Measurements from ENCODE around the gene VPS51. TPM values are rescaled to one million over a fixed set of nuclear protein-coding genes. Genes with fewer than 3 reads are reported as not detected.

Gene VPS51
- total and polyA plus RNA-seq, 9 of the 15 experiments (the other 6 are each of a cell fraction or from before 2014, with no cell fraction given), result 1.8 to 143 (median 46.8) TPM

- TF ChIP-seq TOE1 (IDR thresholded peaks at IDR 0.05; ENCODE audit: borderline replicate concordance) (0 out of 2 replicates have a peak, but pooled peaks have one; percentile 35), TOE1 (CRISPR knock-in tag; IDR thresholded peaks at IDR 0.05; ENCODE audit: borderline replicate concordance, low read depth) (no peak), ID3 (CRISPR knock-in tag; IDR thresholded peaks at IDR 0.05) (no peak), ID3 (tag; IDR thresholded peaks at IDR 0.05) (no peak), ARNT (IDR thresholded peaks at IDR 0.05) (0 out of 4 replicates have a peak, but pooled peaks of 1 of the 2 experiments have one; percentile 41), XRCC3 (IDR thresholded peaks at IDR 0.05) (no peak), HNRNPLL (IDR thresholded peaks at IDR 0.05; ENCODE audit: low read depth, low read length, poor library complexity, severe bottlenecking) (peak; percentile 37), ZNF436 (CRISPR knock-in tag; IDR thresholded peaks at IDR 0.05) (no peak), PRPF4 (IDR thresholded peaks at IDR 0.05; ENCODE audit: insufficient read depth, low read depth, low read length, poor library complexity, severe bottlenecking) (no peak), CC2D1A (IDR thresholded peaks at IDR 0.05) (no peak), ZNF282 (CRISPR knock-in tag; IDR thresholded peaks at IDR 0.05) (no peak), ZNF785 (CRISPR knock-in tag; IDR thresholded peaks at IDR 0.05) (no peak), ZFP1 (CRISPR knock-in tag; IDR thresholded peaks at IDR 0.05) (no peak), RBFOX2 (IDR thresholded peaks at IDR 0.05; ENCODE audit: low read depth, low read length) (peak; percentile 93), FOXO4 (CRISPR knock-in tag; IDR thresholded peaks at IDR 0.05) (no peak), PTBP1 (IDR thresholded peaks at IDR 0.05; ENCODE audit: low read depth, low read length) (no peak), ZBTB43 (CRISPR knock-in tag; IDR thresholded peaks at IDR 0.05) (no peak), SOX6 (IDR thresholded peaks at IDR 0.05) (no peak), TARDBP (IDR thresholded peaks at IDR 0.05) (no peak), TRIM25 (IDR thresholded peaks at IDR 0.05; ENCODE audit: borderline replicate concordance) (no peak), ZNF124 (CRISPR knock-in tag; IDR thresholded peaks at IDR 0.05) (no peak), ZHX1 (conservative IDR thresholded peaks at IDR 0.05; ENCODE audit: low read length) (no peak)
Observed at GRCh38 chr11:65111744-65112545, 15.9 kb downstream of the VPS51 start, which contains the start of gene TM7SF2 (continued).

All from K562 (cell line).